Measurements from ENCODE around the gene NSL1. TPM values are rescaled to one million over a fixed set of nuclear protein-coding genes. Genes with fewer than 3 reads are reported as not detected.

Gene NSL1
- polyA plus RNA-seq, 3 donors: 16.8 to 80.3 (median 62.3) TPM

- Histone ChIP-seq H4K20me1 (ENCODE audit: insufficient read depth, low read length) (peaks cover 6% of the 10 kb centered on the region), H3K9me3 (replicated peaks in 1 of 2; ENCODE audit: control insufficient read depth in 1 of 2, insufficient read depth in 1 of 2, low read length in 2 of 2) (no peaks in the 10 kb centered on the region), H3K4me3 (replicated peaks in 1 of 3; ENCODE audit: low read depth in 2 of 3, low read length in 3 of 3) (no peak overlapping the region), H3K27ac (ENCODE audit: low read depth in 1 of 2, low read length in 2 of 2) (no peak overlapping the region), H3K4me1 (ENCODE audit: control insufficient read depth in 1 of 2, insufficient read depth in 2 of 2, low read length in 2 of 2) (no peaks in the 10 kb centered on the region), H3K9ac (ENCODE audit: insufficient read depth, low read length, poor library complexity, severe bottlenecking) (no peak overlapping the region), H3K36me3 (replicated peaks in 1 of 2; ENCODE audit: control insufficient read depth in 1 of 2, insufficient read depth in 2 of 2, low read length in 2 of 2) (peaks cover 7 to 65% of the 10 kb centered on the region in 2 donors), H3K79me2 (ENCODE audit: insufficient read depth, low read length) (no peaks in the 10 kb centered on the region), H3K4me2 (replicated peaks; ENCODE audit: extremely low read depth, low read length, poor library complexity, severe bottlenecking) (no peak overlapping the region), H3K27me3 (ENCODE audit: control insufficient read depth in 2 of 2, insufficient read depth in 2 of 2, low read length in 2 of 2) (no peaks in the 10 kb centered on the region), H2AFZ (ENCODE audit: insufficient read depth, low read depth, low read length, poor library complexity, severe bottlenecking) (no peak overlapping the region)
- Mint-ChIP-seq H3K9me3 (peaks cover 0 to 8% (median 5%) of the 10 kb centered on the region in 7 donors), H3K4me3 (no peak overlapping the region), H3K36me3 (peaks cover 37 to 46% of the 10 kb centered on the region in 2 donors), H3K27me3 (ENCODE audit: low read depth in 3 of 3) (no peaks in the 10 kb centered on the region), H3K27ac (no peak overlapping the region), H3K4me1 (no peaks in the 10 kb centered on the region)
- intact Hi-C loops (cut with micrococcal nuclease): no loop called here
- no peak for DNase-seq
- WGBS (ENCODE audit: insufficient coverage): 100% methylated on average over 1 of the region's 1 CpG
- TF ChIP-seq CTCF (IDR thresholded peaks at IDR 0.05): no peak
These were observed 53.2 kb downstream of the NSL1 start for GRCh38 chr1:212738330-212738729.

- H3K4me3 Mint-ChIP-seq: no peak overlapping the region
- Histone ChIP-seq H3K9me3 (replicated peaks in 1 of 2; ENCODE audit: control insufficient read depth in 1 of 2, insufficient read depth in 1 of 2, low read length in 2 of 2) (no peaks in the 10 kb centered on the region), H2AFZ (ENCODE audit: insufficient read depth, low read depth, low read length, poor library complexity, severe bottlenecking) (no peak overlapping the region), H3K27me3 (ENCODE audit: control insufficient read depth in 2 of 2, insufficient read depth in 2 of 2, low read length in 2 of 2) (no peaks in the 10 kb centered on the region), H3K36me3 (replicated peaks in 1 of 2; ENCODE audit: control insufficient read depth in 1 of 2, insufficient read depth in 2 of 2, low read length in 2 of 2) (peaks cover 10 to 72% of the 10 kb centered on the region in 2 donors), H3K4me1 (ENCODE audit: control insufficient read depth in 1 of 2, insufficient read depth in 2 of 2, low read length in 2 of 2) (no peaks in the 10 kb centered on the region), H4K20me1 (ENCODE audit: insufficient read depth, low read length) (peaks cover 6% of the 10 kb centered on the region), H3K27ac (ENCODE audit: low read depth in 1 of 2, low read length in 2 of 2) (no peak overlapping the region), H3K9ac (ENCODE audit: insufficient read depth, low read length, poor library complexity, severe bottlenecking) (no peak overlapping the region), H3K79me2 (ENCODE audit: insufficient read depth, low read length) (no peaks in the 10 kb centered on the region), H3K4me2 (replicated peaks; ENCODE audit: extremely low read depth, low read length, poor library complexity, severe bottlenecking) (no peak overlapping the region), H3K4me3 (replicated peaks in 1 of 3; ENCODE audit: low read depth in 2 of 3, low read length in 3 of 3) (no peak overlapping the region)
- TF ChIP-seq CTCF (IDR thresholded peaks at IDR 0.05): no peak
- H3K36me3 Mint-ChIP-seq: peaks cover 41 to 54% of the 10 kb centered on the region in 2 donors
- peaks cover 0 to 6% (median 5%) of the 10 kb centered on the region in 7 donors for H3K9me3 Mint-ChIP-seq
- no peak overlapping the region for H3K27ac Mint-ChIP-seq
- no peaks in the 10 kb centered on the region for H3K27me3 Mint-ChIP-seq (ENCODE audit: low read depth in 3 of 3)
- no peaks in the 10 kb centered on the region for H3K4me1 Mint-ChIP-seq
- DNase-seq: no peak
- intact Hi-C loops (cut with micrococcal nuclease): no loop called here
These were observed 54.0 kb downstream of the NSL1 start for GRCh38 chr1:212737559-212737958.
